Suppressor macrophage treated with lipopolysaccharide for 4 hours (primary cell): Measurements from ENCODE around the gene MOV10.
"Not testable (repeated sequence)": the region's sequence is repeated elsewhere in the genome, so short reads cannot be mapped to it uniquely, and the experiment has no call there.

Source experiments
- DNase-seq: peaks from one replicate; pipeline ENCODE4 v3.0.0-alpha.2; 2020

Gene MOV10

DNA sequence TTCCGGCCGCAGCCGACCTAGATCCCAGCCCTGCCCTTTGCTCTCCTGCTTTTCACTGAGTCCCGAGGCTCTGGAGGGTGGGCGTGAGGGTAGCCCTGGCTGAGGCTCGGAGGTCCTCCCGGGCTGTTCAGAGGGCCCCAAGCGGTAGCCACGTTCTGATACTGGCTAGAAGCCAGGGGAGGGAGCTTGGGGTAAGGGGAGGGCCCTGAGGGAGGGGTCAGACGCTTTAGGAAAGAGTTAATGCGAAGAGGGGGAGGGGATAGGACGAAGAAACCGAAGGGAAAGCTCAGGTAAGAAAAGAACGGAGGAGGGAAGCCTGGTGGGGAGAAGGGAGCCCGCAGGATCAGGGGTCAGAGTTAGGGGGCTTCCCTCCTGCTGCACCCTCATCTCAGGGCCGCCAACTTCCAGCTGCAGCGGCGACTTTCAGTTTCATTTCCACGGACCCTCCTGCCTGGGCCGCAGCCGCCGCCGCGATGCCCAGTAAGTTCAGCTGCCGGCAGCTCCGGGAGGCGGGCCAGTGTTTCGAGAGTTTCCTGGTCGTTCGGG, at the start of gene MOV10:
Gene MOV10 (plus strand): TSS at position 220 of the 546 bp plus-strand sequence. CDS start 254 bp downstream, at position 474.
- DNase-seq, result peak; percentile 84

DNA sequence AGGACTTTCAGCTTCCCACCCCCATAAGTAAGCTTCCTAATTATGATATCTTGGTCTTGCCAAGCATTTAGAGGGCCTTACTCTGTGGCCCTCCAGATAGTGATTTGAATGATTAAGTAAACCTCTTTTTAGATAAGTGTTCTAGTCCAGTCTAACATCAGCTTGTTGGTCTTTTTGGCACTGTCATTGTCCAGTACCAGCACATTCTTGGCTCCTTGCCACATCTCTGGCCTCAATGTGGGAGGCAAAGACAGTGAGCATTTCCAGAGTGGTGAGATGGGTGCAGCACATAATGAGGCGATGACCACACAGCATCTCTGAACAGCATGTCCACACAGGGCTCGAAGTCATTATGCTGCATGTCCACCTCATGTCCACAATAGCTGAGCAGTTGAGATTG, 48.8 kb upstream of the MOV10 start:
- peak; percentile 67 for DNase-seq

- DNase-seq, result no peak
These were observed 48.3 kb upstream of the MOV10 start for GRCh38 chr1:112626193-112626592.

DNA sequence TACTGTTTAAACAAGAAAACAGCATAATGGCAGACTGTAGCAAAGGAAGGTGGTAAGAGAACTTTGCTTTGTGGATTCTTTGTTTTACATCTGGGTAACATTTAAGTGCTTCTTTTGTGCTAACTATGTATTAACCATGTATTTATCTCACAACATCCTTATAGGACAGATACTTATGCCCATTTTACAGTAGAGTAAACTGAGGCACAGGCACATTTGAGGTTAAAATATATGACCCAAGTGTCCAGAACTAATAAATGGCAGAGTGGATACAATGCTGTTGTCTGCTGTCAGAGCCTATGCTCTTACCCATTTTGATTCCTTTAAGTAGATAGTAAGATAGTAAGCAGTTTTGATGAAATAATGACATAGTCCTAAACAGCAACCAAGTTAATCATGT, 47.6 kb upstream of the MOV10 start:
- DNase-seq, result no peak

DNA sequence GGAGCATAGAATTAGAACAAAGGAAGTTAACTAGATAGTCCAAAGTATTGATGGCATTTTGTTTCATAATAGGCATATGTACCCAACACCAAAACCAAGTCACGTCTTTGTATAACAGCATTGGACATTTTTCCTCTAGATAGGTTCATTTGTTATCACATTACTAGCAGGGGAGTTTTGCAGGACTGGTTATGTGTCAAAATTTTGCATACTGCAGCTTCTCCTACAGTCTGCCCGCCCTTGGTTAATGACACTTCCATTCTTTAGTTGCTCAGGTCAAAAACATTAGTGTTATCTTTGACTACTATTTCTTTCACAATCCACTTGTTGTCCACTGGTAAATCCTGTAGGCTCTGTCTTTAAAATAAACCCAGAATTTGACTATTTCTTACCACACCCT, 45.9 kb upstream of the MOV10 start:
- DNase-seq, result no peak

DNA sequence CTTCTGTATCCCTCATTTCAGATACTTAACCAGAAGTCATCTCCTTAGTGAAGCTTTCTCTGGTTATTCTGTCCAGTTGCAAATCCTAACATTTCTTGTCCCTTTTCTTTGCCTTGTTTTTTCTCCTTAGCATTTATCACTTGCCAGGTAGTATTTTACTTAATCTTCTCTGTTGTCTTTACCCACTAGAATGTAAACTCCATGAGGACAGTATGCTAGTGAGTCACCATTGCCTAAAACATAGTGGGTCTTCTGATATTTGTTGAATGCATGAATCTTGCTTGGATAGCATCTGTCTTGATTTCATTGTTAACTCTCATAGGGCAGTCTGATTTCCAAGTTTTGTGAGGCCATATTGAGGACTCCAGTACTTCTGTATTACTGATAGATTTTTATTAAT, 45.2 kb upstream of the MOV10 start:
- DNase-seq, result no peak

- DNase-seq, result no peak
These were observed 40.8 kb upstream of the MOV10 start for GRCh38 chr1:112633628-112634027.

DNA sequence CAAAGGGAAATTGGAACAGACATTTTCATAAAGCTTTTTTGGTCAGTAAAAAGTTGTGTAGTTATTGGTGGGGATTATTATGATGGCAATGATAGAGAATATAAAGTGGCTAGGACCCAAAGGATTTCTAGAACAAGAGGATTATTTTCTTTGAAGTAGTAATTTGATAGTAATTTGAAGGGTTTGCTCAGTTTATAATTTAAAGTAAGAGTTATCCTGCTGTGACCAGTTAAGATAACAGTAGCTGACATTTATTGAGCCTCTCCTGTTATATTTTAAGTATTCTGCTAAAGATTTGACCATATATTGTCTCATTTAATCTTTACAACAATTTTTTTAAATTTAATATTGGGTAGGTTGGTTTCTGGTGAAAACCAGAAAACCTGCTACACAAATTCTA, 40.1 kb upstream of the MOV10 start:
- DNase-seq, result no peak

- peak; percentile 53 for DNase-seq
These were observed 38.4 kb upstream of the MOV10 start for GRCh38 chr1:112636056-112636455.

GRCh38 chr1:112636597-112637253, 37.7 kb upstream of the MOV10 start:
- peak; percentile 38 for DNase-seq

DNA sequence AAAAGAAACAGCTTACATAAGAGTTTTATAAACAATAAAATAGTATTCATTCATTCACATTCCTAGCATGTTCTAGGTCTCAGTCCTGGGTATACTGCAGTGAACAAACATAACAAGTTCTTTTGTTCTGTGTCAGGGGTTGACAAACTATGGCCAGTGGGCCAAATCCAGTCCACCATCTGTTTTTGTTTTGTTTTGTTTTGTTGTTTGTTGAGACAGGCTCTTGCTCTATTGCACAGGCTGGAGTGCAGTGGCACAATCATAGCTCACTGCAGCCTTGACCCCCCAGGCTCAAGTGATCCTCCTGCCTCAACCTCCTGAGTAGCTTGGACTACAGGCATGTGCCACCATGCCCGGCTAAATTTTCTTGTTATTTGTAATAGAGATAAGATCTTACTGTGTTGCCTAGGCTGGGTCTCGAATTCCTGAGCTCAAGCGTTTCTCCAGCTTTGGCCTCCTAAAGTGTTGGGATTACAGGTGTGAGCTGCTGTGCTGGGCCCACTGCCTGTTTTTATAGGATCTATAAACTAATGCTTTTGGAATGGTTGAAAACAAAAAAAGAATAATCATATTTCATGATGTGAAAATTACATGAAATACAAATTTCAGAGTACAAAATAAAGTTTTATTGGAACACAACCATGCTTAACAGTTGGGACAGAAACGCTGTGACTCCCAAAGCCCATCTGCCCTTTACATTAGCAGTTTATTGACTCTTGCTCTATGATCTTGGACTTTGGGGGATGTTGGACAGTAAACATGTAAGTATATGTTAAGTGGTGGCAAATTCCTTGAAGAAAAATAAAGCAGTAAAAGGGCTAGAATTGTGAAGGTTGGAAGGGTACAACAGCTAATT, 37.0 kb upstream of the MOV10 start:
- DNase-seq, result no peak

GRCh38 chr1:112638110-112638428, 36.4 kb upstream of the MOV10 start:
- no peak for DNase-seq

- not testable (repeated sequence) for DNase-seq
These were observed 34.0 kb upstream of the MOV10 start for GRCh38 chr1:112640437-112640836.

GRCh38 chr1:112643080-112643479, 31.4 kb upstream of the MOV10 start:
- no peak for DNase-seq

- DNase-seq, result no peak
These were observed 28.2 kb upstream of the MOV10 start for GRCh38 chr1:112646225-112646624.

GRCh38 chr1:112651205-112651604, 23.3 kb upstream of the MOV10 start:
- DNase-seq, result no peak

- DNase-seq, result no peak
These were observed 8.6 kb upstream of the MOV10 start for GRCh38 chr1:112665857-112666256.

GRCh38 chr1:112666946-112667345, 7.5 kb upstream of the MOV10 start:
- DNase-seq, result no peak

GRCh38 chr1:112672009-112672408, 2.5 kb upstream of the MOV10 start:
- DNase-seq, result no peak

GRCh38 chr1:112672842-112673241, 1.6 kb upstream of the MOV10 start:
- DNase-seq, result no peak

- DNase-seq, result peak; percentile 45
These were observed 643 bp upstream of the MOV10 start for GRCh38 chr1:112673592-112674439.

DNA sequence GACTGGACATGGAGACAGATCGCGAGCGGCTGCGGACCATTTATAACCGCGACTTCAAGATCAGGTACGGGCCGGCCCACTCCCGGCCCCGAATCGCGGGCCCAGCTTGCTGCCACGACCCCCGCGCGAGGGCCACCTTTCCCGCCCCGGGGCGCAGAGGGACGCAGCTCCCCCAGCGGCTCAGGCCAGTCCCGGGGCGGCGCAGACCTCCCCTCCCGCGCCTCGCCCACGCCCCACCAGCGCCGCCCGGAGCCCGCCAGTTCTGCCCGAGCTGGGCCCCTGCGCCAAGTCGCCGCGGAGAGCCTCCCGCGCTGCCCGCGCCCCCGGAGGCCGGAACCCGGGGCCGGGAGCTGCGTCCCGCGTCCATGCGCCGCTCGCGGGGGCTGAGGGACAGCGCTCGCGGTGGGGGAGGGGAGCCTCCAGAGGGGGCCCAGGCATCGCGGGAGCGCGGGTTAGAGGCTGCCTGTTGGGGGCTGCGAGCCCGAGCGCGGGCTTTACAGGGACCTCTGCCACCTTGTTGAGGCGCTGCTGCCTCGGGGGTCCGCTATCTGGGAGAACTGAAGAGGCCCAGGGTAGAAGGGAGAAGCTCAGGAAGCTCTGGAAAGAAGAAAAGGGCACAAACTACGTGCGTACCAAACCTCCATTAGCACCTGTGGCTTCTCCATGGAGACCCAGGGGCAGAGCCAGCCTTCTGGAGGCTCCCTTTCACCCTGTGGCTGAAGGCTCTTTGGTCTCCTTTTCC, 698 bp downstream of the MOV10 start:
- peak; percentile 44 for DNase-seq
